ENCODE results near the gene ZNF280C.

ZNF280C gene

GRCh38 chrX:130296743-130297142, 28.0 kb upstream of the ZNF280C start:
- H3K4me3 ChIP-seq (ENCODE audit: low read depth, low read length) = no peak overlapping the region
- no peak for DNase-seq (ENCODE audit: low read depth)
- no peak for TF ChIP-seq CTCF (IDR thresholded peaks at IDR 0.05; ENCODE audit: low read depth, low read length, missing control alignments)
- in situ Hi-C loops (cut with HindIII; ENCODE audit: low sequenced_read_pairs) = no loop called here

GRCh38 chrX:130296297-130296678, 27.6 kb upstream of the ZNF280C start:
- no peak for TF ChIP-seq CTCF (IDR thresholded peaks at IDR 0.05; ENCODE audit: low read depth, low read length, missing control alignments)
- in situ Hi-C loops (cut with HindIII; ENCODE audit: low sequenced_read_pairs) = no loop called here
- no peak for DNase-seq (ENCODE audit: low read depth)
- no peak overlapping the region for H3K4me3 ChIP-seq (ENCODE audit: low read depth, low read length)

- in situ Hi-C loops (cut with HindIII; ENCODE audit: low sequenced_read_pairs) = no loop called here
- no peak overlapping the region for H3K4me3 ChIP-seq (ENCODE audit: low read depth, low read length)
- TF ChIP-seq CTCF (IDR thresholded peaks at IDR 0.05; ENCODE audit: low read depth, low read length, missing control alignments) = no peak
- no peak for DNase-seq (ENCODE audit: low read depth)
Measured at GRCh38 chrX:130295519-130296296, 27.0 kb upstream of the ZNF280C start.

GRCh38 chrX:130287071-130287770, 18.5 kb upstream of the ZNF280C start:
- in situ Hi-C loops (cut with HindIII; ENCODE audit: low sequenced_read_pairs) = no loop called here
- TF ChIP-seq CTCF (IDR thresholded peaks at IDR 0.05; ENCODE audit: low read depth, low read length, missing control alignments) = no peak
- no peak overlapping the region for H3K4me3 ChIP-seq (ENCODE audit: low read depth, low read length)
- no peak for DNase-seq (ENCODE audit: low read depth)

GRCh38 chrX:130285710-130286109, 17.0 kb upstream of the ZNF280C start:
- TF ChIP-seq CTCF (IDR thresholded peaks at IDR 0.05; ENCODE audit: low read depth, low read length, missing control alignments) = no peak
- H3K4me3 ChIP-seq (ENCODE audit: low read depth, low read length) = no peak overlapping the region
- DNase-seq (ENCODE audit: low read depth) = no peak
- in situ Hi-C loops (cut with HindIII; ENCODE audit: low sequenced_read_pairs) = no loop called here

GRCh38 chrX:130285069-130285620, 16.4 kb upstream of the ZNF280C start:
- no peak for TF ChIP-seq CTCF (IDR thresholded peaks at IDR 0.05; ENCODE audit: low read depth, low read length, missing control alignments)
- H3K4me3 ChIP-seq (ENCODE audit: low read depth, low read length) = no peak overlapping the region
- in situ Hi-C loops (cut with HindIII; ENCODE audit: low sequenced_read_pairs) = no loop called here
- DNase-seq (ENCODE audit: low read depth) = no peak
